Natural killer cell (primary cell): ENCODE results near the gene TMEM17. TPM values are rescaled to one million over a fixed set of nuclear protein-coding genes. Genes with fewer than 3 reads are reported as not detected.

ENCODE experiments used
- ATAC-seq, 3 donors: fragments of 150-1000 bp in 2 of 3; fragments of 200-7000 bp in 1 of 3; cut with Tn5 transposase; 1 replicate in 1 of 3; 2 replicates in 2 of 3; pipeline ENCODE4 v1.10.0; 2021; ENCODE audit warnings: mild to moderate bottlenecking in 2 of 3, moderate library complexity in 2 of 3
- DNase-seq, 2 donors: peaks; one replicate each; pipeline versions ENCODE4 v3.0.0 to v3.0.0-alpha.2; 2013 to 2021; ENCODE audit warnings: mixed read lengths in 1 of 2
- H3K27ac ChIP-seq: one replicate; pipeline ENCODE4 v1.5.1; 2013; ENCODE audit warnings: mild to moderate bottlenecking, low read length
- H3K27me3 ChIP-seq: one replicate; pipeline ENCODE4 v1.6.1; 2013; ENCODE audit warnings: low read length; ENCODE audit not compliant: control insufficient read depth, insufficient read depth
- H3K36me3 ChIP-seq: one replicate; pipeline ENCODE4 v1.6.1; 2013; ENCODE audit warnings: low read length; ENCODE audit not compliant: control insufficient read depth, insufficient read depth
- H3K4me1 ChIP-seq: one replicate; pipeline ENCODE4 v1.6.1; 2013; ENCODE audit warnings: low read length; ENCODE audit not compliant: control insufficient read depth, insufficient read depth
- H3K4me3 ChIP-seq: one replicate; pipeline ENCODE4 v1.5.1; 2013; ENCODE audit warnings: low read length
- H3K9me3 ChIP-seq: one replicate; pipeline ENCODE4 v1.6.1; 2013; ENCODE audit warnings: low read length; ENCODE audit not compliant: control insufficient read depth, insufficient read depth
- H3K27ac Mint-ChIP-seq, 2 donors: one replicate each; pipeline ENCODE4 v1.8.0; 2022; ENCODE audit warnings: mild to moderate bottlenecking in 2 of 2, mixed read lengths in 2 of 2, moderate library complexity in 1 of 2
- H3K27me3 Mint-ChIP-seq, 2 donors: one replicate each; pipeline ENCODE4 v1.8.0; 2022; ENCODE audit warnings: low read depth in 2 of 2, mixed read lengths in 2 of 2
- H3K36me3 Mint-ChIP-seq: one replicate; pipeline ENCODE4 v1.8.0; 2022; ENCODE audit warnings: mixed read lengths
- H3K4me1 Mint-ChIP-seq, 2 donors: one replicate each; pipeline ENCODE4 v1.8.0; 2022; ENCODE audit warnings: mixed read lengths in 2 of 2
- H3K4me3 Mint-ChIP-seq: one replicate; pipeline ENCODE4 v1.8.0; 2022; ENCODE audit warnings: mild to moderate bottlenecking, moderate library complexity, mixed read lengths
- H3K9me3 Mint-ChIP-seq, 2 donors: one replicate each; pipeline ENCODE4 v1.8.0; 2022; ENCODE audit warnings: mixed read lengths in 2 of 2
- CTCF ChIP-seq: fragments of 200-600 bp; IDR thresholded peaks from one replicate; pipeline ENCODE4 v1.8.0; 2022; ENCODE audit warnings: antibody characterized with exemption
- WGBS: methylation state at CpG from one replicate; pipeline ENCODE4 v1.1.7; 2013; ENCODE audit warnings: missing lambda C conversion rate; ENCODE audit not compliant: insufficient coverage; 5-methylcytosine and 5-hydroxymethylcytosine counted together
- intact Hi-C: fragments of 100-400 bp; cut with micrococcal nuclease; formaldehyde crosslinking; loops from one replicate; pipeline ENCODE4 v1.14.2; 2022
- total RNA-seq, 4 donors: library from RNA; stranded (reverse); fragments of 120-200 nt in 1 of 4; gene quantifications; one replicate each; pipeline versions ENCODE4 v1.2.3 to v1.2.4, GENCODE V29; 2013 to 2022

Gene TMEM17
- total RNA-seq, 3 donors from 2014 or later (not counting 1 experiment from before 2014, with no cell fraction given), result 0.18 TPM; not detected in 2

- ATAC-seq (no peak), DNase-seq (no peak)
- Histone ChIP-seq H3K27me3 (no peaks in the 10 kb centered on the region), H3K4me1 (no peaks in the 10 kb centered on the region), H3K36me3 (no peaks in the 10 kb centered on the region), H3K9me3 (no peaks in the 10 kb centered on the region), H3K4me3 (no peak overlapping the region), H3K27ac (no peak overlapping the region)
- Mint-ChIP-seq H3K4me3 (no peak overlapping the region), H3K4me1 (peaks cover 5 to 10% of the 10 kb centered on the region in 2 donors), H3K27ac (no peak overlapping the region), H3K36me3 (no peaks in the 10 kb centered on the region), H3K27me3 (no peaks in the 10 kb centered on the region), H3K9me3 (no peaks in the 10 kb centered on the region)
- no peak for TF ChIP-seq CTCF
- 92% methylated on average over 2 of the region's 2 CpGs for WGBS
- intact Hi-C loops, result no loop called here
Measured at GRCh38 chr2:62469548-62469947, 36.4 kb downstream of the TMEM17 start.

- no peak overlapping the region for H3K4me3 ChIP-seq
- H3K27ac Mint-ChIP-seq, result no peak overlapping the region
- no peaks in the 10 kb centered on the region for H3K36me3 Mint-ChIP-seq
- ATAC-seq, result no peak
- H3K9me3 ChIP-seq, result no peaks in the 10 kb centered on the region
- WGBS, result 67% methylated on average over 1 of the region's 1 CpG
- H3K4me1 Mint-ChIP-seq, result peaks cover under 1 to 6% of the 10 kb centered on the region in 2 donors
- no peaks in the 10 kb centered on the region for H3K36me3 ChIP-seq
- no peak overlapping the region for H3K4me3 Mint-ChIP-seq
- no peaks in the 10 kb centered on the region for H3K9me3 Mint-ChIP-seq
- DNase-seq, result no peak
- intact Hi-C loops, result no loop called here
- no peaks in the 10 kb centered on the region for H3K27me3 ChIP-seq
- H3K27ac ChIP-seq, result no peak overlapping the region
- H3K27me3 Mint-ChIP-seq, result no peaks in the 10 kb centered on the region
- no peak for TF ChIP-seq CTCF
- H3K4me1 ChIP-seq, result no peaks in the 10 kb centered on the region
Measured at GRCh38 chr2:62469114-62469513, 36.9 kb downstream of the TMEM17 start.

GRCh38 chr2:62467475-62468321 lies 38.3 kb downstream of the TMEM17 start:
- whole genome bisulfite sequencing, result 74% methylated on average over 7 of the region's 8 CpGs

More at GRCh38 chr2:62467475-62468321, 38.3 kb downstream of the TMEM17 start:
- no peak overlapping the region for H3K4me3 ChIP-seq
- DNase-seq (no peak), ATAC-seq (no peak)
- Mint-ChIP-seq H3K27ac (no peak overlapping the region), H3K9me3 (no peaks in the 10 kb centered on the region), H3K4me3 (no peak overlapping the region), H3K4me1 (no peaks in the 10 kb centered on the region), H3K27me3 (no peaks in the 10 kb centered on the region), H3K36me3 (no peaks in the 10 kb centered on the region)
- H3K36me3 ChIP-seq, result no peaks in the 10 kb centered on the region
- no peaks in the 10 kb centered on the region for H3K9me3 ChIP-seq
- H3K27me3 ChIP-seq, result no peaks in the 10 kb centered on the region
- no peak overlapping the region for H3K27ac ChIP-seq
- intact Hi-C loops, result no loop called here
- no peak for TF ChIP-seq CTCF
- H3K4me1 ChIP-seq, result no peaks in the 10 kb centered on the region
